ENCODE measurements around the gene LRP6. TPM values are rescaled to one million over a fixed set of nuclear protein-coding genes. Genes with fewer than 3 reads are reported as not detected.

Gene LRP6
- total RNA-seq, 1 experiment from 2014 or later: 28.1 TPM

GRCh38 chr12:12094481-12094880, 172.4 kb downstream of the LRP6 start:
- no peak for TF ChIP-seq ATF3 (IDR thresholded peaks at IDR 0.05)
- TF ChIP-seq SP1 (IDR thresholded peaks at IDR 0.05; ENCODE audit: low read depth): no peak
- TF ChIP-seq SIN3A (IDR thresholded peaks at IDR 0.05; ENCODE audit: low read depth): no peak
- TF ChIP-seq POLR2AphosphoS5 (IDR thresholded peaks at IDR 0.05; ENCODE audit: low read depth, low read length): no peak
- TF ChIP-seq POLR2A (IDR thresholded peaks at IDR 0.05; ENCODE audit: borderline replicate concordance, extremely low read depth, insufficient read depth, insufficient read length): no peak
- no peak for TF ChIP-seq ZNF274 (IDR thresholded peaks at IDR 0.05; ENCODE audit: low read depth, low read length)
- POLR2A ChIA-PET: no interaction called here
- H2AFZ ChIP-seq (ENCODE audit: low read depth, low read length, poor library complexity, severe bottlenecking): no peak overlapping the region

GRCh38 chr12:12091977-12092663, 174.7 kb downstream of the LRP6 start:
- Histone ChIP-seq H3K36me3 (ENCODE audit: control insufficient read depth in 1 of 2, insufficient read depth in 2 of 2, low read length in 2 of 2) (no peaks in the 10 kb centered on the region), H3K79me2 (ENCODE audit: insufficient read depth, low read length) (no peaks in the 10 kb centered on the region), H2AFZ (ENCODE audit: low read depth, low read length, poor library complexity, severe bottlenecking) (no peak overlapping the region), H4K20me1 (ENCODE audit: insufficient read depth) (no peaks in the 10 kb centered on the region), H3K4me1 (ENCODE audit: control insufficient read depth in 1 of 2, insufficient read depth in 2 of 2, low read length in 2 of 2) (peaks cover 7 to 10% of the 10 kb centered on the region in 2 experiments; a peak in 3 of 4 replicates), H3K27me3 (ENCODE audit: insufficient read depth, low read length) (no peaks in the 10 kb centered on the region), H3K4me2 (ENCODE audit: low read length) (peak overlapping the region; percentile 33), H3K4me3 (replicated peaks in 1 of 2; ENCODE audit: low read depth in 1 of 2, low read length in 2 of 2) (no peak overlapping the region), H3K9me2 (ENCODE audit: insufficient read depth) (no peaks in the 10 kb centered on the region), H3K27ac (ENCODE audit: low read depth, low read length) (no peak overlapping the region), H3K9ac (ENCODE audit: low read length) (no peak overlapping the region), H3K9me3 (ENCODE audit: control insufficient read depth in 1 of 2, insufficient read depth in 1 of 2, low read depth in 1 of 2, low read length in 2 of 2) (no peaks in the 10 kb centered on the region)
- CTCF ChIA-PET: no interaction called here
- ATAC-seq: peak; percentile 63
- RAD21 ChIA-PET (ENCODE audit: low non-redundant PET in 1 of 2, low total read pairs in 2 of 2, uncharacterized antibody in 2 of 2, unreplicated experiment in 2 of 2): no interaction called here
- no peak for DNase-seq (ENCODE audit: low read depth, low spot score)
- BruUV-seq (replicated peaks): no TSS peak
- no peak for TF ChIP-seq POLR2AphosphoS5 (IDR thresholded peaks at IDR 0.05; ENCODE audit: low read depth, low read length)
- TF ChIP-seq EGR1 (IDR thresholded peaks at IDR 0.05; ENCODE audit: low read depth): no peak
- TF ChIP-seq TCF7L2 (IDR thresholded peaks at IDR 0.05; ENCODE audit: borderline replicate concordance, extremely low read depth, insufficient read depth, insufficient read length): no peak
- no peak for TF ChIP-seq ZBTB33 (IDR thresholded peaks at IDR 0.05; ENCODE audit: extremely low read depth, insufficient replicate concordance, low read length)
- no peak for TF ChIP-seq REST (IDR thresholded peaks at IDR 0.05; ENCODE audit: low read depth)
- TF ChIP-seq SIN3A (IDR thresholded peaks at IDR 0.05; ENCODE audit: low read depth): no peak
- TF ChIP-seq ELF1 (IDR thresholded peaks at IDR 0.05; ENCODE audit: borderline replicate concordance, low read depth): no peak
- no peak for TF ChIP-seq ZNF274 (IDR thresholded peaks at IDR 0.05; ENCODE audit: low read depth, low read length)
- POLR2A ChIA-PET: no interaction called here
- intact Hi-C loops (cut with micrococcal nuclease): no loop called here

More at GRCh38 chr12:12094481-12094880, 172.4 kb downstream of the LRP6 start:
- no TSS peak for BruUV-seq (replicated peaks)
- no peak for DNase-seq (ENCODE audit: low read depth, low spot score)
- H3K27ac ChIP-seq (ENCODE audit: low read depth, low read length): no peak overlapping the region
- H3K4me3 ChIP-seq (replicated peaks in 1 of 2; ENCODE audit: low read depth in 1 of 2, low read length in 2 of 2): no peak overlapping the region
- H3K9me3 ChIP-seq (ENCODE audit: control insufficient read depth in 1 of 2, insufficient read depth in 1 of 2, low read depth in 1 of 2, low read length in 2 of 2): no peaks in the 10 kb centered on the region
- CTCF ChIA-PET: no interaction called here
- H3K36me3 ChIP-seq (ENCODE audit: control insufficient read depth in 1 of 2, insufficient read depth in 2 of 2, low read length in 2 of 2): no peaks in the 10 kb centered on the region
- no peaks in the 10 kb centered on the region for H4K20me1 ChIP-seq (ENCODE audit: insufficient read depth)
- H3K9me2 ChIP-seq (ENCODE audit: insufficient read depth): no peaks in the 10 kb centered on the region
- intact Hi-C loops (cut with micrococcal nuclease): no loop called here
- RAD21 ChIA-PET (ENCODE audit: low non-redundant PET in 1 of 2, low total read pairs in 2 of 2, uncharacterized antibody in 2 of 2, unreplicated experiment in 2 of 2): no interaction called here
- H3K4me2 ChIP-seq (ENCODE audit: low read length): no peak overlapping the region
- H3K27me3 ChIP-seq (ENCODE audit: insufficient read depth, low read length): no peaks in the 10 kb centered on the region
- H3K79me2 ChIP-seq (ENCODE audit: insufficient read depth, low read length): no peaks in the 10 kb centered on the region
- H3K9ac ChIP-seq (ENCODE audit: low read length): no peak overlapping the region
- peaks cover 7 to 10% of the 10 kb centered on the region in 2 experiments; a peak in 3 of 4 replicates for H3K4me1 ChIP-seq (ENCODE audit: control insufficient read depth in 1 of 2, insufficient read depth in 2 of 2, low read length in 2 of 2)
- ATAC-seq: no peak

Data from HCT116 (cell line).